SK-N-MC (cell line): ENCODE results near the gene TMEM259.

ENCODE experiments used
- EZH2 ChIP-seq: fragments of 200-600 bp; sonication (generic); IDR thresholded peaks from one replicate; pipeline ENCODE4 v1.6.1; 2017; ENCODE audit warnings: antibody characterized with exemption
- FOXP2 ChIP-seq: optimal IDR thresholded peaks from 2 replicates; pipeline ENCODE3; 2011; ENCODE audit warnings: mild to moderate bottlenecking, moderate library complexity; ENCODE audit not compliant: insufficient read depth; ENCODE audit errors: extremely low read length, control extremely low read depth
- POLR2AphosphoS5 ChIP-seq: IDR thresholded peaks from 2 replicates; pipeline ENCODE4 v1.6.1; 2012; ENCODE audit warnings: mild to moderate bottlenecking, low read depth, low read length, borderline replicate concordance

GRCh38 chr19:995051-995827 is 25.7 kb downstream of the TMEM259 start:
- TF ChIP-seq POLR2AphosphoS5 (no peak), FOXP2 (no peak), EZH2 (no peak)
